Kidney epithelial cell (primary cell): ENCODE data around the gene MT1H. TPM values are rescaled to one million over a fixed set of nuclear protein-coding genes. Genes with fewer than 3 reads are reported as not detected.
A peak's percentile ranks its signal among the peaks of the same experiment; 100 is the strongest.
"Not testable (repeated sequence)": the region's sequence is repeated elsewhere in the genome, so short reads cannot be mapped to it uniquely, and the experiment has no call there.

ENCODE experiments used
- DNase-seq: peaks from one replicate; pipeline ENCODE4 v3.0.0-alpha.2; 2010; ENCODE audit warnings: low read depth
- H3K27me3 ChIP-seq: 2 replicates; pipeline ENCODE4 v1.6.0; 2011; ENCODE audit warnings: low read length; ENCODE audit not compliant: control insufficient read depth, insufficient read depth
- H3K36me3 ChIP-seq: 2 replicates; pipeline ENCODE4 v1.5.1; 2011; ENCODE audit warnings: low read length; ENCODE audit not compliant: control insufficient read depth, insufficient read depth
- H3K4me3 ChIP-seq: 2 replicates; pipeline ENCODE4 v1.5.1; 2011; ENCODE audit warnings: low read depth, mild to moderate bottlenecking, control low read depth, low read length
- total RNA-seq: library from RNA; depleted of rRNA; stranded (reverse); fragments of >200 nt; gene quantifications from 2 replicates; pipeline ENCODE4 v1.2.3, GENCODE V29; 2015
- TF ChIP-seq, protein P1 (sequence below): IDR thresholded peaks from 2 replicates; pipeline ENCODE4 v1.5.1; 2011; ENCODE audit warnings: mild to moderate bottlenecking, moderate library complexity, low read length, control low read depth, inconsistent platforms; ENCODE audit not compliant: insufficient read depth, poor library complexity, severe bottlenecking

Gene MT1H
- total RNA-seq, 1 donor from 2014 or later: not detected

DNA sequence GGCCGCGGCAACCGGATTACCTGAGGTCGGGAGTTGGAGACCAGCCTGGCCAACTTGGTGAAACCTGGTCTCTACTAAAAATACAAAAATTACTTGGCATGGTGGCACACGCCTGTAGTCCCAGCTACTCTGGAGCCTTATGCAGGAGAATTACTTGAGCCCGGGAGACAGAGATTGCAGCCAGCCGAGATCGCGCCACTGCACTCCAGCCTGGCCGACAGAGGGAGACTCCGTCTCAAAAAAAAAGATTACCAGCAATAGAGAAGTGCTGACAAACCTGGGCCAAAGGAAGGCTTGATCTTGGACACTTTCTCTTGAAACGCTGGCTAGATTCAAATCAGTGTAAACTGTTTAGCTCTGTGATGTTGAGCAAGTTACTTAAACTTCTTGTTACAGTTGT is 4.3 kb downstream of the MT1H start:
- no peaks in the 10 kb centered on the region for H3K36me3 ChIP-seq
- H3K27me3 ChIP-seq: peaks cover 32% of the 10 kb centered on the region
- no peak for DNase-seq
- no peak overlapping the region for H3K4me3 ChIP-seq
- TF ChIP-seq, protein P1, sequence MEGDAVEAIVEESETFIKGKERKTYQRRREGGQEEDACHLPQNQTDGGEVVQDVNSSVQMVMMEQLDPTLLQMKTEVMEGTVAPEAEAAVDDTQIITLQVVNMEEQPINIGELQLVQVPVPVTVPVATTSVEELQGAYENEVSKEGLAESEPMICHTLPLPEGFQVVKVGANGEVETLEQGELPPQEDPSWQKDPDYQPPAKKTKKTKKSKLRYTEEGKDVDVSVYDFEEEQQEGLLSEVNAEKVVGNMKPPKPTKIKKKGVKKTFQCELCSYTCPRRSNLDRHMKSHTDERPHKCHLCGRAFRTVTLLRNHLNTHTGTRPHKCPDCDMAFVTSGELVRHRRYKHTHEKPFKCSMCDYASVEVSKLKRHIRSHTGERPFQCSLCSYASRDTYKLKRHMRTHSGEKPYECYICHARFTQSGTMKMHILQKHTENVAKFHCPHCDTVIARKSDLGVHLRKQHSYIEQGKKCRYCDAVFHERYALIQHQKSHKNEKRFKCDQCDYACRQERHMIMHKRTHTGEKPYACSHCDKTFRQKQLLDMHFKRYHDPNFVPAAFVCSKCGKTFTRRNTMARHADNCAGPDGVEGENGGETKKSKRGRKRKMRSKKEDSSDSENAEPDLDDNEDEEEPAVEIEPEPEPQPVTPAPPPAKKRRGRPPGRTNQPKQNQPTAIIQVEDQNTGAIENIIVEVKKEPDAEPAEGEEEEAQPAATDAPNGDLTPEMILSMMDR: peak; percentile 69

DNA sequence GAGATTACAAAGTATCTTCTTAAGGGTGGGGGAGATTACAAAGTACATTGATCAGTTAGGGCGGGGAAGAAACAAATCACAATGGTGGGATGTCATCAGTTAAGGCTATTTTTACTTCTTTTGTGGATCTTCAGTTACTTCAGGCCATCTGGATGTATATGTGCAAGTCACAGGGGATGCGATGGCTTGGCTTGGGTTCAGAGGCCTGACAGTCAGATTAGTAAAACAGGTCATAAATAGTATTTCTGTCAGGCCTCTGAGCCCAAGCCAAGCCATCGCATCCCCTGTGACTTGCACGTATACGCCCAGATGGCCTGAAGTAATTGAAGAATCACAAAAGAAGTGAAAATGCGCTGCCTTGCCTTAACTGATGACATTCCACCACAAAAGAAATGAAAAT is 5.0 kb downstream of the MT1H start:
- not testable (repeated sequence) for DNase-seq, H3K4me3 ChIP-seq, H3K36me3 ChIP-seq
- peaks cover 26% of the 10 kb centered on the region for H3K27me3 ChIP-seq

DNA sequence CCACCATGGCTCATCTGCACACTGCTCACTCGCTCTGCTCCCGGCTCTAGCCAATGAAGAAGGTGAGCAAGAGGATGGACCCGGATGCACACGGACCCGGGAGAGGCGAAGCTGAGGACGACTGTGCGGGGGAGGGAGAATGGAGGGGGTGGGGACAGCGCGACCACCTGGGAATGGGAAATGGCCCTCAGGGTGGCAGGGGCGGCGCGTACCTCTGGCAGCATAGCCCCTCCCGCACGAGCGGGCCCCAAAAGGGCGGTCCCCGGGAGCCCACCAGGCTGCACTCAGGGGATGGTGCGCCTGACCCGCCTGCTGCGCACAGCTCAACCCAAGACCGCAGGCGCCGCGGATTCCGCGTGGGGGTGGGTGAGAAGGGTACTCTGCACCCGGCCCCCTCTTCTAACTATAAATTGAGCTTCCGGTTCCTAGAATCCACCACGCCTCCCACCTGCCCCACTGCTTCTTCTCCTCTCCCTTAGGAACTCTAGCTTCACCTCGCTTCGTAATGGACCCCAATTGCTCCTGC is 6.1 kb downstream of the MT1H start:
- Histone ChIP-seq H3K36me3 (no peaks in the 10 kb centered on the region), H3K27me3 (peaks cover 14% of the 10 kb centered on the region), H3K4me3 (peak overlapping the region; percentile 28)
- TF ChIP-seq, protein P1: no peak
- no peak for DNase-seq

DNA sequence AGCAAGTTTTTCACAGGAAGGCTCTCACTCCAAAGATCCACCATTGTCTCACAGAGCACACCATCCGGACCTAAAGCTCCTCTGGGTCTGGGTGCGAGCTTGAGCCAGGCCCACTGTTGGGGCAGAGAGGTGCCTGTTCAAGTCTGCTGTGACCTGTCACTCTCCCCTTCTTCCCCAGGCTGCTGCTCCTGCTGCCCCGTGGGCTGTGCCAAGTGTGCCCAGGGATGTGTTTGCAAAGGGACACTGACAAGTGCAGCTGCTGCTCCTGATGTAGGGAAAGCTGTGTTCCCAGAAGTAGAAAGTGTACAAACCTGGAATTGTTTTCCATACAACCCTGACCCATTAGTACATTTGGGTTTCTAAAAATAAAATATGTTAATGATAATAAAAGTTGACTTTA is 7.9 kb downstream of the MT1H start:
- TF ChIP-seq, protein P1: no peak
- H3K36me3 ChIP-seq: no peaks in the 10 kb centered on the region
- no peak overlapping the region for H3K4me3 ChIP-seq
- no peak for DNase-seq
- peaks cover 13% of the 10 kb centered on the region for H3K27me3 ChIP-seq

DNA sequence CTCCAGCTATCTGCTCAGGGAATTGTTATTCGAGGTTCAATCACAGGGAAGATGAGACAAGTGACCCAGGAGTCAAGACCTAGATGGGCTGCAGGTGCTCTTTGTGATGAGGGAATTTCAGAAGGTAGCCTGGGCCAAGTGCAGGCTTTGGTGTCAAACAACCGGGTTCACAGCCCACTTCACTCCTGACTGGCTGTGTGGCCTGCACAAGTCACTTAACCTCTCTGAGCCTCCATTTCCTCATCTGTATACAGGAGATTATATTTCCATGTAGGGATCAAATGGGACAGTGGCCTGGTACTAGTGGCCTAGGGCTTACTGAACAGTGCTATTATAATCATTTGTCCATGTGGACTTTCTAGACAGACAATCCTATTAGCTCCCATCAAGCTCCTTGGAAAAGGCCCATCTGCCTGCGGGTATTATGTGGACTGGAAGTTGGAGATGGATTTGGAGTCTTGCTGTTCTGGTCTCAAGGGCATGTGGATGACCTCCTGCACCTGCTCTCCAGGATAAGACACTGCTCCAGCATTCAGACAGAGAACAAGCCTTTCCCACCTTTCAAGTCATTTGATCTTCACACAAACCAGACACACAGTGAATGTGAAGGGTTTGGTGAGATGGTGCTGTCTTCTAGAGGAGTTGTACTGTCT is 9.6 kb downstream of the MT1H start:
- no peaks in the 10 kb centered on the region for H3K36me3 ChIP-seq
- H3K4me3 ChIP-seq: no peak overlapping the region
- TF ChIP-seq, protein P1: no peak
- peaks cover 13% of the 10 kb centered on the region for H3K27me3 ChIP-seq
- DNase-seq: no peak

DNA sequence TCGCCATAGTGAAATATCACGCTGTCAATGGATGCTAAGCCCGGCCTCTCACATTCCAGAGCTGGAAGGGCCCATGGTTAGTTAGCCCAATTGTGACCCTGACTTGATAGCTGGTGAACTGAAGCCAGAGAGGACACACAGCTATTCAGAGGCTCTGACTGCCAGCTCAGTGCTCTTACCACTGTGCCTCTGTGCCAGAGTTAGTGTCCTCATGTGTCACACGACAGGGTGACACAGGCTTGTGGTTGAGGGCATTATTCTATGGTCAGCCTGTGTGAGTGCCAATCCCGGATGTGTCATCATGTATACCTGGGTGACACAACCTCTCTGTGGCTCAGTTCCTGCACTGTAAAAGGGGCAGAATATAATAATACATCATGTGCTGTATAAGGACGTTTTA is 10.2 kb downstream of the MT1H start:
- TF ChIP-seq, protein P1: no peak
- DNase-seq: no peak

More for the DNA sequence above, 10.2 kb downstream of the MT1H start:
- peaks cover 13% of the 10 kb centered on the region for H3K27me3 ChIP-seq
- H3K36me3 ChIP-seq: no peaks in the 10 kb centered on the region
- no peak overlapping the region for H3K4me3 ChIP-seq
